K562 (cell line): ENCODE data around the gene EML3. TPM values are rescaled to one million over a fixed set of nuclear protein-coding genes. Genes with fewer than 3 reads are reported as not detected.

ENCODE experiments used
- CAMTA2 ChIP-seq: fragments of 250-450 bp; sonication (Bioruptor Pico); conservative IDR thresholded peaks from 2 replicates; pipeline ENCODE4 v1.5.1; 2022
- CBX5 ChIP-seq: IDR thresholded peaks from 2 replicates; pipeline ENCODE4 v1.6.1; 2014; ENCODE audit warnings: low read depth, borderline replicate concordance
- CC2D1A ChIP-seq: fragments of 450-650 bp; IDR thresholded peaks from 2 replicates; pipeline ENCODE4 v1.6.1; 2017; ENCODE audit warnings: mild to moderate bottlenecking
- DNMT1 ChIP-seq: fragments of 450-650 bp; IDR thresholded peaks from 2 replicates; pipeline ENCODE4 v1.6.1; 2016; ENCODE audit warnings: antibody characterized with exemption, mild to moderate bottlenecking
- JUNB ChIP-seq: fragments of 450-650 bp; formaldehyde crosslinking; conservative IDR thresholded peaks from 2 replicates; pipeline ENCODE4 v1.4.0; 2020; ENCODE audit warnings: mild to moderate bottlenecking
- KLF1 ChIP-seq: fragments of 450-650 bp; IDR thresholded peaks from 2 replicates; pipeline ENCODE4 v1.6.1; 2016; ENCODE audit warnings: missing genetic modification characterization, missing compliant biosample characterization
- NEUROD1 ChIP-seq: fragments of 150-350 bp; IDR thresholded peaks from 2 replicates; pipeline ENCODE4 v1.6.1; 2014; ENCODE audit warnings: borderline replicate concordance, low read length, low read depth; ENCODE audit not compliant: partially characterized antibody
- NFIX ChIP-seq: fragments of 250-450 bp; sonication (Bioruptor Pico); IDR thresholded peaks from 2 replicates; pipeline ENCODE4 v1.4.0; 2020; ENCODE audit warnings: low read depth, mild to moderate bottlenecking, moderate library complexity
- NFYB ChIP-seq: IDR thresholded peaks from 2 replicates; pipeline ENCODE4 v1.6.1; 2011; ENCODE audit warnings: mild to moderate bottlenecking, moderate library complexity; ENCODE audit not compliant: insufficient read length; ENCODE audit errors: extremely low read depth
- PRPF4 ChIP-seq: fragments of 200-400 bp; formaldehyde crosslinking; IDR thresholded peaks from one replicate; pipeline ENCODE4 v1.6.1; 2017; ENCODE audit warnings: low read length, low read depth, mild to moderate bottlenecking; ENCODE audit not compliant: insufficient read depth, poor library complexity, severe bottlenecking
- REST ChIP-seq, 2 experiments: fragments of 450-650 bp; formaldehyde crosslinking in 1 of 2; IDR thresholded peaks; 2 replicates each; pipeline versions ENCODE4 v1.4.0 to v1.6.1; 2014 to 2020; ENCODE audit warnings: mild to moderate bottlenecking in 2 of 2, borderline replicate concordance in 1 of 2, low read depth in 1 of 2
- ZNF384 ChIP-seq: IDR thresholded peaks from 2 replicates; pipeline ENCODE4 v1.6.1; 2012; ENCODE audit warnings: low read depth, low read length, improper control_type of control experiment
- polyA plus RNA-seq, 8 experiments: library from polyadenylated mRNA; depleted of rRNA in 4 of 8; stranded (reverse) in 5 of 8; unstranded in 3 of 8; fragments of >200 nt; fragmentation: Nextera tagmentation in 2 of 8; fragmentation: Illumina TruSeq in 1 of 8; extraction: Ambion mirVana in 2 of 8; extraction: Trizol in 1 of 8; gene quantifications; 2 replicates each; pipeline versions ENCODE4 v1.2.1 to v1.2.3, GENCODE V29; 2011 to 2014; ENCODE audit warnings: inconsistent platforms in 1 of 8, missing spikeins in 1 of 8
- total RNA-seq, 7 experiments: library from RNA; depleted of rRNA in 6 of 7; stranded (reverse); fragments of >200 nt in 6 of 7; fragmentation: Illumina TruSeq in 2 of 7; extraction: Trizol in 2 of 7; gene quantifications; 2 replicates each; pipeline versions ENCODE4 v1.2.1 to v1.2.3, GENCODE V29; 2011 to 2021; ENCODE audit warnings: low replicate concordance in 1 of 7
- TF ChIP-seq, protein P1 (sequence below): fragments of 250-450 bp; sonication (Bioruptor Pico); IDR thresholded peaks from 2 replicates; pipeline ENCODE4 v1.4.0; 2020; ENCODE audit warnings: borderline replicate concordance
- TF ChIP-seq, protein P2 (sequence below): fragments of 450-650 bp; IDR thresholded peaks from 2 replicates; pipeline ENCODE4 v1.6.1; 2018; ENCODE audit not compliant: partially characterized antibody

Gene EML3
- total and polyA plus RNA-seq, 9 of the 15 experiments (the other 6 are each of a cell fraction or from before 2014, with no cell fraction given): 0.32 to 90.5 (median 26.4) TPM

- peak; percentile 73 for TF ChIP-seq NFYB
- peak; percentile 96 for TF ChIP-seq REST (IDR thresholded peaks at IDR 0.05; ENCODE audit: borderline replicate concordance)
- peak; percentile 91 for TF ChIP-seq REST (CRISPR knock-in tag; IDR thresholded peaks at IDR 0.05; ENCODE audit: low read depth)
- TF ChIP-seq, protein P1, sequence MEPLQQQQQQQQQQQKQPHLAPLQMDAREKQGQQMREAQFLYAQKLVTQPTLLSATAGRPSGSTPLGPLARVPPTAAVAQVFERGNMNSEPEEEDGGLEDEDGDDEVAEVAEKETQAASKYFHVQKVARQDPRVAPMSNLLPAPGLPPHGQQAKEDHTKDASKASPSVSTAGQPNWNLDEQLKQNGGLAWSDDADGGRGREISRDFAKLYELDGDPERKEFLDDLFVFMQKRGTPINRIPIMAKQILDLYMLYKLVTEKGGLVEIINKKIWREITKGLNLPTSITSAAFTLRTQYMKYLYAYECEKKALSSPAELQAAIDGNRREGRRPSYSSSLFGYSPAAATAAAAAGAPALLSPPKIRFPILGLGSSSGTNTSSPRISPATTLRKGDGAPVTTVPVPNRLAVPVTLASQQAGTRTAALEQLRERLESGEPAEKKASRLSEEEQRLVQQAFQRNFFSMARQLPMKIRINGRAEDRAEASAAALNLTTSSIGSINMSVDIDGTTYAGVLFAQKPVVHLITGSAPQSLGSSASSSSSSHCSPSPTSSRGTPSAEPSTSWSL: no peak
- no peak for TF ChIP-seq DNMT1
- TF ChIP-seq ZNF384: peak; percentile 47; the same call in 1 of the 2 replicates
- no peak for TF ChIP-seq CAMTA2 (CRISPR knock-in tag)
- TF ChIP-seq CBX5: peak; percentile 10; the same call in 1 of the 2 replicates
- no peak for TF ChIP-seq PRPF4
- no peak for TF ChIP-seq JUNB (CRISPR knock-in tag)
- no peak for TF ChIP-seq NFIX (CRISPR knock-in tag)
- peak; percentile 96 for TF ChIP-seq NEUROD1
- TF ChIP-seq KLF1 (tag): no peak
- TF ChIP-seq, protein P2, sequence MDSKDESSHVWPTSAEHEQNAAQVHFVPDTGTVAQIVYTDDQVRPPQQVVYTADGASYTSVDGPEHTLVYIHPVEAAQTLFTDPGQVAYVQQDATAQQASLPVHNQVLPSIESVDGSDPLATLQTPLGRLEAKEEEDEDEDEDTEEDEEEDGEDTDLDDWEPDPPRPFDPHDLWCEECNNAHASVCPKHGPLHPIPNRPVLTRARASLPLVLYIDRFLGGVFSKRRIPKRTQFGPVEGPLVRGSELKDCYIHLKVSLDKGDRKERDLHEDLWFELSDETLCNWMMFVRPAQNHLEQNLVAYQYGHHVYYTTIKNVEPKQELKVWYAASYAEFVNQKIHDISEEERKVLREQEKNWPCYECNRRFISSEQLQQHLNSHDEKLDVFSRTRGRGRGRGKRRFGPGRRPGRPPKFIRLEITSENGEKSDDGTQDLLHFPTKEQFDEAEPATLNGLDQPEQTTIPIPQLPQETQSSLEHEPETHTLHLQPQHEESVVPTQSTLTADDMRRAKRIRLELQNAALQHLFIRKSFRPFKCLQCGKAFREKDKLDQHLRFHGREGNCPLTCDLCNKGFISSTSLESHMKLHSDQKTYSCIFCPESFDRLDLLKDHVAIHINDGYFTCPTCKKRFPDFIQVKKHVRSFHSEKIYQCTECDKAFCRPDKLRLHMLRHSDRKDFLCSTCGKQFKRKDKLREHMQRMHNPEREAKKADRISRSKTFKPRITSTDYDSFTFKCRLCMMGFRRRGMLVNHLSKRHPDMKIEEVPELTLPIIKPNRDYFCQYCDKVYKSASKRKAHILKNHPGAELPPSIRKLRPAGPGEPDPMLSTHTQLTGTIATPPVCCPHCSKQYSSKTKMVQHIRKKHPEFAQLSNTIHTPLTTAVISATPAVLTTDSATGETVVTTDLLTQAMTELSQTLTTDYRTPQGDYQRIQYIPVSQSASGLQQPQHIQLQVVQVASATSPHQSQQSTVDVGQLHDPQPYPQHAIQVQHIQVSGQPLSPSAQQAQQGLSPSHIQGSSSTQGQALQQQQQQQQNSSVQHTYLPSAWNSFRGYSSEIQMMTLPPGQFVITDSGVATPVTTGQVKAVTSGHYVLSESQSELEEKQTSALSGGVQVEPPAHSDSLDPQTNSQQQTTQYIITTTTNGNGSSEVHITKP: peak; percentile 60
- peak; percentile 34; the same call in 1 of the 2 replicates for TF ChIP-seq CC2D1A
Measured at GRCh38 chr11:62591448-62592145, 21.0 kb downstream of the EML3 start, which contains the start of gene TUT1 (continued).
